Subcutaneous abdominal adipose tissue (tissue), 5 donors: Measurements from ENCODE around the gene PLEKHH2.

Source experiments
- H3K27ac ChIP-seq: one replicate; pipeline ENCODE4 v1.7.0; 2013; ENCODE audit warnings: low read depth, mild to moderate bottlenecking, inconsistent platforms, low read length, moderate library complexity
- H3K27me3 ChIP-seq, 5 donors: one replicate each; pipeline ENCODE4 v1.7.0; 2013; ENCODE audit warnings: low read length in 5 of 5, inconsistent platforms in 1 of 5; ENCODE audit not compliant: control insufficient read depth in 5 of 5, insufficient read depth in 4 of 5
- H3K36me3 ChIP-seq, 5 donors: one replicate each; pipeline ENCODE4 v1.7.0; 2013; ENCODE audit warnings: low read length in 5 of 5; ENCODE audit not compliant: control insufficient read depth in 5 of 5, insufficient read depth in 5 of 5
- H3K4me1 ChIP-seq, 5 donors: one replicate each; pipeline ENCODE4 v1.7.0; 2013; ENCODE audit warnings: low read length in 5 of 5, mild to moderate bottlenecking in 3 of 5, moderate library complexity in 1 of 5; ENCODE audit not compliant: control insufficient read depth in 5 of 5, insufficient read depth in 5 of 5
- H3K4me3 ChIP-seq, 5 donors: one replicate each; pipeline ENCODE4 v1.7.0; 2013; ENCODE audit warnings: low read length in 5 of 5, low read depth in 1 of 5
- H3K9ac ChIP-seq, 5 donors: one replicate each; pipeline ENCODE4 v1.7.0; 2013; ENCODE audit warnings: low read length in 5 of 5, mild to moderate bottlenecking in 4 of 5, moderate library complexity in 3 of 5
- H3K9me3 ChIP-seq, 5 donors: one replicate each; pipeline ENCODE4 v1.7.0; 2013; ENCODE audit warnings: low read length in 5 of 5; ENCODE audit not compliant: control insufficient read depth in 5 of 5
- donor health status: healthy.
- donor health status: healthy.
- donor health status: healthy.
- donor health status: healthy.
- donor health status: healthy.

The PLEKHH2 gene

DNA sequence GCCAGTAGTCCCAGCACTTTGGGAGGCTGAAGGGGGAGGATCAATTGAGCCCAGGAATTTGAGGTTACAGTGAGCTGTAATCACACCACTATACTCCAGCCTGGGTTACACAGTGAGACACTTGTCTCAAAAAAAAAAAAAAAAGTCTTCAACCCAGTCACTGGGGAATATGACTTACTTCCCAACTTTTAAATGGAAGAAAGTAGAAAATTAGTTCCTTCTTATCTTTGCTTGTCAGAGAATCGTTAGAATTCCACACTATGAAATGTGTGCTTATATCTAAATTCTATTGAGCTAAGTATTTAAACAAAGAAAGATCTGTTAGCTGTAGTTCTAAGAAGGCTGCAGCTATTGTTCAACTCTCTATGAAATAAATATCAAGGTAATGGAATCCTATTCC lies 159.1 kb downstream of the PLEKHH2 start:
- Histone ChIP-seq H3K27me3 (no peaks in the 10 kb centered on the region), H3K36me3 (peaks cover 2 to 23% (median 11%) of the 10 kb centered on the region in 5 donors), H3K4me1 (peaks cover 0 to 3% (median 2%) of the 10 kb centered on the region in 5 donors), H3K27ac (no peak overlapping the region), H3K9me3 (no peaks in the 10 kb centered on the region), H3K4me3 (no peak overlapping the region), H3K9ac (no peak overlapping the region)

DNA sequence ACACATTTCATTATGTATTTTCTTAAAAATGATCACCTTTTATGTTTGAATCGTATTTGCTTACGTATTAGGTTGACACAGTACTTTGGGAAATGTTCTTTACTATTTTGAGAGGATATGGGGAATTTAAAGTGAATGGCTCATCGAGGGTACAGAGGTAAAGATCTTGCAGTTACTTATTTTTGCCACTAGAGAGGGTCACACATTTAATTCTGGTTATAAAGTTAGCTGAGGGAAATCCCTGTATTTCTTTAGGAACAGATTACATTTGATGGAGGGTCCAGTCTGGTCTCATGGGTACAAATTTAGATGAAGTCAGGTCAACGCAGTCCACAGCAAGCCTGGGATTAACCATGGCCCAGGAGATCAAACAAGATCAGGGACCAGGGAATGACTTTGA lies 161.2 kb downstream of the PLEKHH2 start:
- H3K9me3 ChIP-seq: no peaks in the 10 kb centered on the region
- H3K9ac ChIP-seq: no peak overlapping the region
- peaks cover 2 to 18% (median 5%) of the 10 kb centered on the region in 5 donors for H3K36me3 ChIP-seq

DNA sequence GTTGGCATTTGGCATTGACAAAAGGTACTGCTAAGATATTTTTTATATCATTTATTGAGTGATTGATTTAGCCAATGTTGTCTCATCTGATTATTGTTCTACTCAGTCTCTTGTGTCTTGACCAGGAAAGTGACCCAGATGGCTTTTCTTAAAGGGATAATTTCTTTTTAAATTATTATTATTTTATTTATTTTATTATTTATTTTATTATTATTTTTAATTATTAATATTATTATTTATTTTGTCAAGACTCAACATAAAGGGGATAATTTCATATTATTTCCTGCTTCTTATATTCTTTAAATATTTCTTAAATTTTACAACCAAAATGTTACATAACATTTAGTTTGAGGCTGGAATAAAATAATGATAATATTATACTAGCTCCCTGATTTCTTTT lies 163.8 kb downstream of the PLEKHH2 start:
- no peak overlapping the region for H3K4me3 ChIP-seq
- peaks cover 7 to 16% (median 12%) of the 10 kb centered on the region in 5 donors for H3K36me3 ChIP-seq
- H3K9ac ChIP-seq: no peak overlapping the region
- no peaks in the 10 kb centered on the region for H3K9me3 ChIP-seq
- peaks cover 0 to 10% (median 7%) of the 10 kb centered on the region in 5 donors for H3K4me1 ChIP-seq
- H3K27me3 ChIP-seq: no peaks in the 10 kb centered on the region
- no peak overlapping the region for H3K27ac ChIP-seq

More for the DNA sequence above, 161.2 kb downstream of the PLEKHH2 start:
- no peaks in the 10 kb centered on the region for H3K27me3 ChIP-seq
- H3K4me1 ChIP-seq: peaks cover 0 to 10% (median 7%) of the 10 kb centered on the region in 5 donors
- no peak overlapping the region for H3K27ac ChIP-seq
- H3K4me3 ChIP-seq: no peak overlapping the region

DNA sequence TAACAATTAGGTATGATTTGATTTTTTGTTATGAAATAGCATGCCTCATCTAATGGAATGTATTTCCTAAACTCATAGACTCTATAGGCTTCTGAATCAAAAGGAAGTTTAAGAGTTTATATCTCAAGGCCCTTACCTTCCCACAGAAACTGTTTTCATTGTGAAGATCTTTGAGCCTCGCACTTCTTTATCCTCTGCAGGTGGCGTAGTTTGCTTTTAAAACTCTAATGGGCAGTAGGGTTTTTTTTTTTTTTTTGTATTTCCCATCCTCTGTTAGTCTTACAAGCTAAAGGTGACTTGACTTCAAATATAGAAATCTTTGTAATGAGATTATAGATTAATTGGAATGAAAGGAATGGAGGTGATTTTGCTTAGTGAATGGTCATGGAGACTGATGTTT lies 165.1 kb downstream of the PLEKHH2 start:
- Histone ChIP-seq H3K36me3 (peaks cover 4 to 18% (median 10%) of the 10 kb centered on the region in 5 donors), H3K4me1 (peaks cover 0 to 11% (median 7%) of the 10 kb centered on the region in 5 donors), H3K27ac (no peak overlapping the region), H3K9me3 (no peaks in the 10 kb centered on the region), H3K9ac (no peak overlapping the region), H3K4me3 (no peak overlapping the region), H3K27me3 (no peaks in the 10 kb centered on the region)

DNA sequence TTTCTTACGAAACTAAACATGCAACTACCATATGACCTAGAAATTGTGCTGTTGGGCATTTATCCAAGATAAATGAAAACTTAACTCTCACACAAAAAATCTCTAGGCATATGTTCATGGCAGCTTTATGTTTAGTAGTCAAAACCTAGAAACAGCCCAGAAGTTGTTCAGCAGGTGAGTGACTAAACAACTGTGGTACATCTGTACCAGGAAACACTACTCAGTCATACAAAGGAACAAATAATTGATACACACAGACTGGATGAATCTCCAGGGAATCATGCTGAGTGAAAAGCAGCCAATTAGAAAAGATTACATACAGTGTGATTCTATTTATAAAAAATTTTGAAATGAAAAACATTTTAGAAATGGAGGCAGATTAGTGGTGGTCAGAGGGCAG lies 166.1 kb downstream of the PLEKHH2 start:
- peaks cover 4 to 18% (median 10%) of the 10 kb centered on the region in 5 donors for H3K36me3 ChIP-seq
- H3K4me1 ChIP-seq: peaks cover 0 to 19% (median 7%) of the 10 kb centered on the region in 5 donors
- H3K9me3 ChIP-seq: no peaks in the 10 kb centered on the region
- H3K27me3 ChIP-seq: no peaks in the 10 kb centered on the region
- H3K4me3 ChIP-seq: no peak overlapping the region
- H3K9ac ChIP-seq: no peak overlapping the region
- H3K27ac ChIP-seq: no peak overlapping the region

DNA sequence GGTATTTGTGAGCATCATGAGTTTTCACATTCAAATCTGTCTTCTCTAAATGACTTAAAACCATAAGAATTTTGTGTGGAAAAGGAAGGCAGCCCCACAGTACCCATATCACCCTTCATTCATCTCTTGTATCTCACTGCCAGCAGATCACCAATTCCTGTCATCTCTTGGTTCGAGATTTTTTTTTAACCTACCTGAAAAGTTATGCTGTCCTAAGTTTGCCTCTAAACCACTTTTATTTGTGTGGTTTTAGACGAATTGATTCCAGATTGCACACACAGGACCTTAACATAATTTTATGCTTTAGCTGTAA lies 169.6 kb downstream of the PLEKHH2 start:
- Histone ChIP-seq H3K27me3 (no peaks in the 10 kb centered on the region), H3K4me1 (peaks cover 0 to 28% (median 7%) of the 10 kb centered on the region in 5 donors), H3K36me3 (peaks cover 4 to 27% (median 10%) of the 10 kb centered on the region in 5 donors), H3K9ac (no peak overlapping the region), H3K9me3 (no peaks in the 10 kb centered on the region), H3K27ac (no peak overlapping the region), H3K4me3 (no peak overlapping the region)

DNA sequence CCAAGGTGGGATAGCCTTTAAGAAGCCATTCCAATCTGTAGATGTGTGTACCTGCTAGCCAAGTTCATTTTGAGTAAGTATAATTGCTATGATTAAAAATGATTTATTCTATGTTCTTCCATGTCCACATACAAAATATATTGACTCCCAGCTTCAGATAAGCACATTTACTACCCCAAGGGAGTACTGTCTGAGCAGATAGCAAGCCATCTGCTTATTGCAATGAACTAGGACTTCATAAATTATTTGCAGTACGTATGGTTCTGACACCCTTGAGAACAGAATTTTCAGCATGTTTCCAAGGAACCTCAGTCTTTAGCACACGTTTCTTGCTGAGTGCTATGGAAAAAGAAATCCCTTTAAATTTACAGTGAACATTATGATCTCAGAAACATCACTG lies 173.4 kb downstream of the PLEKHH2 start:
- H3K4me1 ChIP-seq: peaks cover 0 to 18% (median 0%) of the 10 kb centered on the region in 5 donors
- no peaks in the 10 kb centered on the region for H3K27me3 ChIP-seq

DNA sequence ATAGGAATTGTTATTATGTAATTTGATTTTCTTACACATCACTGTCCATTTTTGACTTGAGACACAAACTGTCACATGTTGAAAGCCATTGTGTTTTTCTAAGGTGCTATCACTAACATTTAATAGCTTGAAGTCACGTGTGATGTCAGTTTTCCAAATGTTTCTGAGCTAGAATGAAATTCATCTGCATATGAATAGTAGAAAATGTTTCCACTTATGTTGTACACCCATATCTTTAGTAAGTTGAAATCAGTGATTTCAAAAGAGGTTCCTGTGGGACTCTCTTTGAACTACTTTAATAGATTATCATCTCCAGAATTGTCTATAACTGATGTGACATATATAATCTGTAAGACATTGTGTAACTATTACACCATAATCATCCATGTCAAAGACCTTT lies 173.8 kb downstream of the PLEKHH2 start:
- no peak overlapping the region for H3K27ac ChIP-seq
- H3K9me3 ChIP-seq: no peaks in the 10 kb centered on the region
- no peak overlapping the region for H3K9ac ChIP-seq
- no peaks in the 10 kb centered on the region for H3K27me3 ChIP-seq
- H3K4me1 ChIP-seq: peaks cover 0 to 18% (median 0%) of the 10 kb centered on the region in 5 donors
- no peak overlapping the region for H3K4me3 ChIP-seq
- peaks cover 0 to 23% (median 2%) of the 10 kb centered on the region in 5 donors for H3K36me3 ChIP-seq

More for the DNA sequence above, 173.4 kb downstream of the PLEKHH2 start:
- Histone ChIP-seq H3K9ac (no peak overlapping the region), H3K36me3 (peaks cover 0 to 25% (median 2%) of the 10 kb centered on the region in 5 donors), H3K4me3 (no peak overlapping the region), H3K27ac (no peak overlapping the region), H3K9me3 (no peaks in the 10 kb centered on the region)

DNA sequence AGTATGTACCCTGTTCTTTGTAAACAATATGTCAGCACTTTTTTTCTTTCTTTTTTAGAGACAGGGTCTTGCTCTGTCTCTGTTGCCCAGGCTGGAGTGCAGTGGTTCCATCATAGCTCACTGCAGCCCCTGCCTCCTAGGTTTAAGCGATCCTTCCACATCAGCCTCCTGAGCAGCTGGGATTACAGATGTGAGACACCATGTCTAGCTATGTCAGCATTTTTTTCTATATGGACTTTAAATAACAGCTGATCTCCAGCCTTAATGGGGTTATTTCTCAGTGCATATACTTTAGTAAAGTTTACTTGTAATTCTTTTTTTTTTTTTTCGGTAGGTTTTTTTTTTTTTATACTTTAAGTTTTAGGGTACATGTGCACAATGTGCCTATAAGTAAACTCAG lies 174.9 kb downstream of the PLEKHH2 start:
- no peak overlapping the region for H3K4me3 ChIP-seq
- no peaks in the 10 kb centered on the region for H3K9me3 ChIP-seq
- H3K27me3 ChIP-seq: no peaks in the 10 kb centered on the region

DNA sequence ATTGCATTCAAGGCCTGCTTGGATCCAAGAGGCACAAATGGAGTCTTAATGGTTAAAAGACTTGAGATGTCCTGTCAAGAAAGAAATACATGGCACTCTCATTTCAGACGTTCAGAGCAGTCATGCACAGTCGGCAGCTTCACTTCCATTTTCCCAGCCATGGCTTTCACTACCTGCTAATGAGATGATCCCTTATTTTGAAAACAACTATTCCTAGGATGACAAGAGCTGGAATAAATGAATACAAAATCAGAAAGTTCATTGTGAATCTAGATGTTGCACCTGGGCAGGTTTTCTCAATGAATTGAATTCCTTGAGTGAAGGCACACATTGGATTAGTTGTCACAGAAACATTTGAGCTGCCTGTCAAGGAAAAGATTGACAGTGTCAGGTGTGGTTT lies 175.9 kb downstream of the PLEKHH2 start:
- no peaks in the 10 kb centered on the region for H3K27me3 ChIP-seq
- H3K27ac ChIP-seq: no peak overlapping the region
- no peak overlapping the region for H3K9ac ChIP-seq
- H3K4me3 ChIP-seq: no peak overlapping the region
- H3K9me3 ChIP-seq: no peaks in the 10 kb centered on the region
- H3K4me1 ChIP-seq: peaks cover 0 to 10% (median 0%) of the 10 kb centered on the region in 5 donors
- H3K36me3 ChIP-seq: peaks cover 0 to 12% (median 2%) of the 10 kb centered on the region in 5 donors

More for the DNA sequence above, 174.9 kb downstream of the PLEKHH2 start:
- Histone ChIP-seq H3K9ac (no peak overlapping the region), H3K36me3 (peaks cover 0 to 13% (median 2%) of the 10 kb centered on the region in 5 donors), H3K27ac (no peak overlapping the region), H3K4me1 (peaks cover 0 to 18% (median 0%) of the 10 kb centered on the region in 5 donors)
